ENCODE results near the gene PEX14.

DNA sequence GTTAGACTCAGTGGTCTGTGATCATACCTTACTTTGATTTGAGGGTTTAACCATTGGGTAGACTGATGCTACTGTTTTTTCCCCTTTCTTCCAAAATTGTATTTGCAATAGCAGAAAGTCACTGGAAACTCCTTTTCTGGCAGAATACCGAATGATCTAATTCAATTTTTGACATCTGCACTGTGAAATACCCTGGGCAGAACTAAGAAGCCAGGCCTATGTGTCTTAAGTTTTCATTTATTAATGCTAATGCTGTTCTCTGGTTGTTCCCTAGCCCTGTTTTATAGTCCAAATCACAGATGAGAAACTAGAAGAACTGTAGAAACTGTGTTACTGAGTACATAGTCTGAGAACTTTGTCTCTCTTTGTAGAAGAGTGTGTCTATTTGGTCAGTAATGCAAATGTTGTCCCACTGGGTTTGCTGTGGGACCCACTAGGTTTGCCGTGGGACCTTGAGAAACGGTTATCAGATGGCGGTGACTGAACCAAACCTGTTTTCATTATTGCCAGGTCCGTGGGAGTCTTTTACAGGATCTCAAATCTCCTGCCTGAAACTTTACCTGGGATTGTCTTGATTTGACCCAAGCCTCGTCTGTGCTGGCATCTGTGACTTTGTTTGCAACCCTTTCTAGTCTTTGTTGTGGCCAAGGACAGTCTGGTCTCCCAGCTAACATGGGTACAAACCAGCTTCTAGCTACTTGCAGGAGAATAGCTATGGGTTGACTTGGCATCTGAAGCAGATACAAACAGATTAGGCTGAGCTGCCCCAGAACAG, 41.4 kb downstream of the PEX14 start:
- no peak for TF ChIP-seq IRF2 (CRISPR knock-in tag; IDR thresholded peaks at IDR 0.05; ENCODE audit: borderline replicate concordance, low read depth)
- TF ChIP-seq, protein P1, sequence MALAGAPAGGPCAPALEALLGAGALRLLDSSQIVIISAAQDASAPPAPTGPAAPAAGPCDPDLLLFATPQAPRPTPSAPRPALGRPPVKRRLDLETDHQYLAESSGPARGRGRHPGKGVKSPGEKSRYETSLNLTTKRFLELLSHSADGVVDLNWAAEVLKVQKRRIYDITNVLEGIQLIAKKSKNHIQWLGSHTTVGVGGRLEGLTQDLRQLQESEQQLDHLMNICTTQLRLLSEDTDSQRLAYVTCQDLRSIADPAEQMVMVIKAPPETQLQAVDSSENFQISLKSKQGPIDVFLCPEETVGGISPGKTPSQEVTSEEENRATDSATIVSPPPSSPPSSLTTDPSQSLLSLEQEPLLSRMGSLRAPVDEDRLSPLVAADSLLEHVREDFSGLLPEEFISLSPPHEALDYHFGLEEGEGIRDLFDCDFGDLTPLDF (CRISPR knock-in tag; IDR thresholded peaks at IDR 0.05): no peak
- TF ChIP-seq, protein P2, sequence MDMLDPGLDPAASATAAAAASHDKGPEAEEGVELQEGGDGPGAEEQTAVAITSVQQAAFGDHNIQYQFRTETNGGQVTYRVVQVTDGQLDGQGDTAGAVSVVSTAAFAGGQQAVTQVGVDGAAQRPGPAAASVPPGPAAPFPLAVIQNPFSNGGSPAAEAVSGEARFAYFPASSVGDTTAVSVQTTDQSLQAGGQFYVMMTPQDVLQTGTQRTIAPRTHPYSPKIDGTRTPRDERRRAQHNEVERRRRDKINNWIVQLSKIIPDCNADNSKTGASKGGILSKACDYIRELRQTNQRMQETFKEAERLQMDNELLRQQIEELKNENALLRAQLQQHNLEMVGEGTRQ (CRISPR knock-in tag; IDR thresholded peaks at IDR 0.05): no peak

All from WTC11 (cell line).